Ishikawa (cell line): Measurements from ENCODE around the gene TSBP1.

Experiments
- CEBPB ChIP-seq: IDR thresholded peaks from 2 replicates; pipeline ENCODE4 v1.6.1; 2012
- CREB1 ChIP-seq: IDR thresholded peaks from 2 replicates; pipeline ENCODE4 v1.6.1; 2012; ENCODE audit warnings: low read depth
- EGR1 ChIP-seq: IDR thresholded peaks from 2 replicates; pipeline ENCODE4 v1.6.1; 2012
- EP300 ChIP-seq: IDR thresholded peaks from 2 replicates; pipeline ENCODE4 v1.6.1; 2012; ENCODE audit warnings: borderline replicate concordance
- FOXM1 ChIP-seq: IDR thresholded peaks from 2 replicates; pipeline ENCODE4 v1.6.1; 2012; ENCODE audit warnings: low read depth, borderline replicate concordance
- MAX ChIP-seq: IDR thresholded peaks from 2 replicates; pipeline ENCODE4 v1.6.1; 2012
- NFIC ChIP-seq: IDR thresholded peaks from 2 replicates; pipeline ENCODE4 v1.6.1; 2012
- RAD21 ChIP-seq: IDR thresholded peaks from 2 replicates; pipeline ENCODE4 v1.6.1; 2012; ENCODE audit warnings: low read depth
- REST ChIP-seq: IDR thresholded peaks from 2 replicates; pipeline ENCODE4 v1.6.1; 2012; ENCODE audit warnings: low read depth, mild to moderate bottlenecking
- TAF1 ChIP-seq: IDR thresholded peaks from 2 replicates; pipeline ENCODE4 v1.6.1; 2012; ENCODE audit warnings: low read depth, mild to moderate bottlenecking
- TCF12 ChIP-seq: IDR thresholded peaks from 2 replicates; pipeline ENCODE4 v1.6.1; 2012; ENCODE audit warnings: low read depth
- TEAD4 ChIP-seq: IDR thresholded peaks from 2 replicates; pipeline ENCODE4 v1.6.1; 2012
- USF1 ChIP-seq: IDR thresholded peaks from 2 replicates; pipeline ENCODE4 v1.6.1; 2012
- YY1 ChIP-seq: IDR thresholded peaks from 2 replicates; pipeline ENCODE4 v1.6.1; 2012; ENCODE audit warnings: low read depth
- ZBTB7A ChIP-seq: IDR thresholded peaks from 2 replicates; pipeline ENCODE4 v1.6.1; 2012; ENCODE audit warnings: low read depth

Gene TSBP1

GRCh38 chr6:32367644-32368043 lies 4.1 kb downstream of the TSBP1 start:
- TF ChIP-seq CREB1 = no peak
- TF ChIP-seq USF1 = no peak
- no peak for TF ChIP-seq RAD21
- TF ChIP-seq NFIC = no peak
- no peak for TF ChIP-seq TEAD4
- TF ChIP-seq EP300 = no peak
- TF ChIP-seq MAX = no peak

- no peak for TF ChIP-seq USF1
Observed at GRCh38 chr6:32355018-32355417, 16.7 kb downstream of the TSBP1 start.

GRCh38 chr6:32353348-32353747 lies 18.4 kb downstream of the TSBP1 start:
- no peak for TF ChIP-seq REST

GRCh38 chr6:32340242-32340641 lies 31.5 kb downstream of the TSBP1 start:
- no peak for TF ChIP-seq TAF1
- TF ChIP-seq CREB1 = no peak
- no peak for TF ChIP-seq CEBPB
- no peak for TF ChIP-seq TEAD4
- TF ChIP-seq RAD21 = no peak
- no peak for TF ChIP-seq TCF12

- TF ChIP-seq MAX (no peak), TEAD4 (no peak), NFIC (no peak), YY1 (no peak), ZBTB7A (no peak), FOXM1 (no peak), USF1 (no peak), EP300 (no peak), TAF1 (no peak), EGR1 (no peak), CREB1 (no peak), REST (no peak), CEBPB (no peak)
Observed at GRCh38 chr6:32337186-32337805, 34.4 kb downstream of the TSBP1 start.

GRCh38 chr6:32332433-32332832 lies 39.3 kb downstream of the TSBP1 start:
- TF ChIP-seq CEBPB (no peak), YY1 (no peak), EGR1 (no peak), TEAD4 (no peak), ZBTB7A (no peak), CREB1 (no peak), TCF12 (no peak)

- TF ChIP-seq TEAD4 = no peak
- no peak for TF ChIP-seq RAD21
- TF ChIP-seq USF1 = no peak
- no peak for TF ChIP-seq CREB1
- no peak for TF ChIP-seq MAX
- no peak for TF ChIP-seq YY1
Observed at GRCh38 chr6:32329141-32329540, 42.6 kb downstream of the TSBP1 start.
